HG02642 (cell line): ENCODE measurements around the gene PHYKPL.

ENCODE experiments used
- ATAC-seq: cut with Tn5 transposase; IDR thresholded peaks from one replicate; pipeline ENCODE4 v1.9.1; 2021; ENCODE audit warnings: mild to moderate bottlenecking; ENCODE audit not compliant: unreplicated experiment, poor library complexity

PHYKPL gene

DNA sequence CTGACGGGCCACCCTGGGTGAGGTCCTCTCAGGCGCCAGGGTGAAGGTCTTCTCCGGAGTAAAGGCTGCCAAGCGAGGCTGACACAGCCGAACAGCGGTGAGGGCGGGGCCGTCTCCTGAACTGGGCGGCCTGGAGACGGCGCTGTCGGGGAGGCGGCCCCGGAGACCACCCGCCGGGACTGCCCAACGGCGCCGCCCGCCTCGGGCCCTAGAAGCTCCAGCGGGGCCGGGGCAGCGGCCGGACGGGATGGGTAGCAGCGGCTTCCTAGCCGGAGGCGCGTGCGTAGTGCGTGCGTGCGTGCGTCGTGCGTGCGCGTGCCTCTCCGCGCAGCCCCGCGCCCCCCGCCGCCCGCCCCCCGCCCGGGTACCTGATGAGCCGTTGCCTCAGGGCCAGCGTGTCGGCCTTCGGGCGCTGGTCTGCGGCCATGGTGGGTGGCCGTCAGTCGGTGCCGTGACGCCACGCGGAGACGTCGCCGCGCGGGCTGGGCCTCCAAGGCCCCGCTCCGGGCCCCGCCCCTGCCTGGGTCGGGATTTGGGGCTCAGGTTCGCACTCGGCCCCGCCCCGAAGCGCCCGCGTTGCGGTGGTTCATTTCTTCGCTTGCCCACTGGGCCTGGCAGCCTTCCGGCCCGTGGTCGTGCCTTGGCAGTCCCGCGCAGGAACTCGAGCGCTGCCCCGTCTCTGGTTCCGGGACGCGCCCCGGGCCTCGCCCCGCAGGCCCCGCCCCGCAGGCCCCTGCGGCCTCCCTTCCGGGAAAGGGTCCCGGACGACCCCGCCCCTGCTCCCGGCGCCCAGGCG lies at the start of gene PHYKPL:
Gene PHYKPL, minus strand, starts transcription at position 679 of the 796 bp plus-strand sequence. Its CDS starts 252 bp downstream, at position 427.
- ATAC-seq, result peak; percentile 75

GRCh38 chr5:178282391-178282790 lies 49.8 kb upstream of the PHYKPL start:
- no peak for ATAC-seq

GRCh38 chr5:178281331-178281730 lies 48.7 kb upstream of the PHYKPL start:
- no peak for ATAC-seq

DNA sequence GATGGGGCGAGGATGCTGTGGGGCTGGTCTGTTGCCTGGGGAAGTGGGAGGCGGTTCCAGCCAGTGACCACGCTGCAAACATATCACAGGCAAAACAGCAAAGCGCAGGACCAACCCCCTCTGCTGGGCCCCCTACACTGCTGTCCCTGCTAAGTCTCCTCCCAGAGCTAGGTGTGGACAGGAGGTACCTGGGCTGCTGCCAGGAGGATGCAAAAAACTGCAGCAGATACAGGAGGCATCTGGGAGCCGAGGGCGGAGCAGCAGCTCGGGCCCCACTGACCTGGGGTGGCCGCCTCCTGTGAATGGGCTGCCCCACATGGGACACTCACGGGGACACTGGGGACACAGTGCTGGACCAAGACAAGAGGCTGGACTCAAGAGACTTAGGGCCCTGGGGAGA lies 48.0 kb upstream of the PHYKPL start:
- ATAC-seq, result no peak

GRCh38 chr5:178279723-178280438 lies 47.3 kb upstream of the PHYKPL start:
- no peak for ATAC-seq

GRCh38 chr5:178279026-178279722 lies 46.6 kb upstream of the PHYKPL start:
- ATAC-seq, result no peak

DNA sequence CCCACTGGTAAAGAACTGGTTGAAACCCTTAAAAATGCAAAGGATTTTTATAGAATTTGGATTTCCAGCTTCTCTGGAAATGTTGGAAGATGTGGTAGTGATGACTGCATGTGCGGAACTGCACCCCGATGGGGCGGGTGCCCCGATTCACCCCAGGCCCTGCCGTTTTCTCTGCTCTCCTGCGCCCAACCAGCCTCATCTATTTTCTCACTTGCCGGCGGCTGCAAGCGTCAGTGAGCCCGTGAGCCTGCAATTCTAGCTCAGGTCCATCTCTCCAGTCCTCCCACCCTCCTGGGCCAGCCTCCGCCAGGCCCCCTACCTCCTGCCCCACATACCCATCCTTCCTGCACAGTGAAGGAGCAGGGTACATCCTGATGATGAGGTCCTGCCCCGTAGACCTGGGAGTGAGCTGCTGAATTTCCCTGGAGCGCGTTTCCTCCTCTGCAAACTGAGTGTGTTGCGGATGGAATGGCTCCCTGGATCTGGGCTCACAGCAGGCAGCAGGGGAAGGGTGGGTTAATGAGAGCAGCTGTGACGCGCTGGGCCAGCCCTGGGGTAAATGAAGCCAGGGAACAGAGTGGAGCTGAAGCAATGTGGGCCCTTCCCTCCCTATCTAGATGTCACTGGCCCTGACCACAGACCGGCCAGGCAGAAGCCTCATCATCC lies 45.9 kb upstream of the PHYKPL start:
- ATAC-seq, result no peak

DNA sequence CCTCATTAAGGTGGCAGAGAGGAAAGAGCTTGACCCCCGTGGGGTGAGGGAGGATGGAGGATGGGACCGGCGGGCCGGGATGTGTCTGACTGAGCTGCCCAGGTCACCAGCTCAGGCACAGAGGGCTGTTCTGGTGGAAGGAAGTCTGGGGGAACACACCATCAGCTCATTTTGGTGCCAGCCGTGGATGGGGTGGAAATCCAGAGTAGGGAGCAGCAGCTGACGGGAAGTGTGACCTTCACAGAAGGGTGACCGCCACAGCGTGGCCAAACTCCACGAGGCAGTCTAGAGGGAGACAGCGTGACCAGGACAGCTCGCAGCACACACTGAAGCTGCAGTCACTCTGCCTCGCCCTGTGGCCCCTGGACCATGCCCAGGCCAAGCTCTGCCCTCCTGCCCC lies 45.3 kb upstream of the PHYKPL start:
- ATAC-seq, result no peak

DNA sequence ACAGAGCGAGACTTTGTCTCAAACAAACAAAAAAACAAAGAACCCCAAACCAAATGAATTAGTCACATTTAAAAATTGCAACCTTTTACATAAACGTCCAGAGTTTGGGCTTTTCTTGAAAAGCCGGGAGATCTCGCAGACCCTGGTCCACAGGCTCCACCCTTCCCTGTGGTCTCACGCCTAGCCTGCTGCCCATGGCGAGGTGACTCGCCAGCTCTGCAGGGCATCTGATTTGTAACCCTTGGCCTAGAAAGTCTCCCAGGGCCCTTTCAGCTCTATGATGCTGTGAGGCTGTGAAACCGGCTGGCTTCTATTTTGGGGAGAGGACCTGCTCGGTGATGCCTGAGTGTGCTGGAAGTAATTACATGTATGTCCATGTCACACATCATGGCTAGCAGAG lies 44.7 kb upstream of the PHYKPL start:
- no peak for ATAC-seq

- no peak for ATAC-seq
Observed at GRCh38 chr5:178274781-178275537, 42.4 kb upstream of the PHYKPL start.

DNA sequence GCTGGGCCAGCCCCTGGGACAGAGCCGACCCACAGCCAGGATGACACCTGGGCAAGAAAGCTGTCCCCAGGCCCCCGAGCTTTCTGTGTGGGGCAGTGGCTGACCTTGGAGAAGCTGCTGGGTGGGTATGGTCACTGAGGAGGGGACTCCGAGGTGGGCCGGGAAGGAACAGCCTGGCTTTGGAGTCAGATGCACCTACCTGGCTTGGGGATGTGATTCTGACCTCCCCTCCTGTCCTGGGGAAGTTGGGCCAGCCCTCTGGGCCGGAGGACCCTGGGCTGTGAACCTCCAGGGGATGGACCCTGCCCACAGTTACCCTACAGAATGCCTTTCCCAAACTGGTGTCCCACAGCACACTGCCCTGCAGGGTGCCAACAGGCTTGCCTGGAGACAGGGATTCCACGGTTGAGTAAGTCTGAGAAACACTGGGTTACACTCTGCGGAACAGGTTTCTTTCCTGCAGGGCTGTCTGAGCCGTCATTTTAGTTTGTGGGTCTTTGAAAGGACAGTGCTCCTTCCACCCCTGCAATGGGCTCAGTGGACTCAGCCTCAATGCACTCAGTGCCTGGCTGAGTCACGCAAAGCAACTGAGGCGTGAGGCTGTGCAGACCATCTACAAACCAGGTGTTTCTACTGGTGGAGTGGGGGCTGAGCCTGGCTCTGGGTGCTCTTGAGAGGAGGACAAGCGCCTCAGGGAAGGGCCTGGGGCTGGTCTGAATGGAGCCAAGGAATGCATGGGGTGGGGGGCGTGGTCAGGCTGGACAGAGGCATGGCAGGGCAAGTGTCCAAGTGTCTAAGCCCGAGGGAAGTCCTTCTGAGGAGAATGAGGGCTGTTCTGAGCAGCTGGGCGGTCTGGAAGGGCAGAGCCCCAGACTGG lies 41.3 kb upstream of the PHYKPL start:
- no peak for ATAC-seq

DNA sequence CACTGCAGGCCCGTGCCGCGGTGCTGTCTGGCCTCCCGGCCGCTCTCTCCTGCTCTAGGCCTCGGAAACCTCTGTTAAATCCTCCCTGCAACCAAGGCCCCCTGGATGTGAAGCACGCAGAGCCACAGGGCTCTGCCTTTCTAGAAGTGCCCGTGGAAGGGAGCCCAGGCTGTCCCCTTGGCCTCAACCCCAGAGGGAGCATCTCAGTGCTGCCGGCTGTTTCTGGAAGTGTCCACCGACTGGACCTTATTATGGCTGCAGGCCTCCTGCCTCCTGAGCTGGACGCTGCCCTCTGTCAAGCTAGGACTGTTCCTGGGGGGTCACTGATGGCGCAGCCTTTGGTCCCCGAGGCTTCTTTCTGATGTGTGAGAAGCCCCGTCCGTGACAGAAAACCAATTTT lies 40.4 kb upstream of the PHYKPL start:
- no peak for ATAC-seq

DNA sequence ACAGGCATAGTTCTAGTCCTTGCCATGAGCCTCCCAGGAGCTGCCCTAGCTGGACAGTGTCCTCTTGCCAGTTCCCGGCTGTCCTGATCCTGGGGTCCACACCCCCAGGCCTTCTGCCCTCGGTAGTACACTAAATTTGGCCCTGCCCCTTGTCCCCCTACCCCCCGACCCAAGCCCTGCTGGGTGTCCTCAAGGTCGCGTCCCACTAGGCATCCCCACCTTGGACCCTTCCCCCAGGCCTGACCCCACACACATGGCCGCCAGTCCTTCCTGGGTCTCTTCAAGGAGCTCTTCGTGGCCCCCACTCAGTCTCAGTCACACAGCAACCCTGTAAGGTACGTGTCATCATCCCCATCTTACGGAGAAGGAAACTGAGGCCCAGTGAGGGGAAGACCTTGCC lies 40.0 kb upstream of the PHYKPL start:
- no peak for ATAC-seq

DNA sequence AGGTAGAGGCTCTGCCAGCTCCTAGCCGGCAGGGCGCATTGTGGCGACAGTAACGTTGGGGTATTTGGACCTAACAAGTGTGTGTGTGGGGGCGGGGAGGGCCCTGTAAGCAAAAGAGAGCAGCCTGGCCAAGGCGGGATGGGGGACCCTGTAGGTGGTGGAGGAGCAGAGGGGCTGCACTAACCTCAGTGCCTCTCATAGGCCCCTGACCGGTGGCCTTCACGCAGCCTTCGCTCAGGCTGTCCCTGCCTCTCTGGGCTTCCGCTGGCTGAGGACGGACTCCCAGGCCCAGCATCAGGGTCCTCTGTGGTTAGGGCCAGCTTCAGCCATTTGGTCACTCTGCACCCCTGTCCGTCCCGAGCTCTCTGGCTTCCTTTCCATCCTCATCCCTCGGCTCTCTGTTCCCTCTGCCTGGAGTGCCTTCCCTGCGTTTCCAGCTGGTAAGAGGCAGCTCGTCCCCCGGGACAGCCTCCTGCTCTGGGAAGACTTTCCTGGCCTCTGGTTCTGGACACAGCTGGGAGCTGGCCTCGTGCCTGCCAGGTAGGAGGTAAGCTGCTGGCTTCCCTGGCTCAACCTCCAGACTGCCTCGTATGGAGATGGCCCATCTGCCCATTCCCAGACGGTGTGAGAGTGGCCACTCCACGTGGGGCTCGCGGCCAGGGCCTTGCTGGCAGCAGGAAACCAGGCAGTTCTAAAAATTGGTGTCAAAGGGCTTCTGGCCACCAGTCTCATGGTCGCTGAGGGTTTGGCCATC lies 39.3 kb upstream of the PHYKPL start:
- ATAC-seq, result no peak

DNA sequence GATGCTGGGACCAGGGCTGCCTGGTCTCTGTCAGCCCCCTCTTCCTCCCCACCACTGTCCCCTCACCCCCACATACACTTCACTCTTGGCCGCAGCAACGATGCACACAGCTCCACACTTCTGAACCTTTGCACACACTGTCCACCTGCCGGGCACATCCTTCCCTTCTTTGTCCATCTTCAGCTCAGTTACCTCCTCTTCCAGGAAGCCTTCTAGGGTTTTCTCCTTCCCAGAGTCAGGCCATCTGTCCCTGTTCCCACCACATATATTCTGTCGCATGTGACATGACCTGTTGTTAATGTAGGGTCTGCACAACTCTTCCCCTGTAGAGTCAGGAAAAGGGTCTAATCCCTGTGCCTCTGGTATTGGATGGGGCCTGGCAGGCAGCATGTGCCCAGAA lies 38.6 kb upstream of the PHYKPL start:
- no peak for ATAC-seq

GRCh38 chr5:178269499-178269898 lies 36.9 kb upstream of the PHYKPL start:
- no peak for ATAC-seq

GRCh38 chr5:178267876-178268275 lies 35.3 kb upstream of the PHYKPL start:
- ATAC-seq, result no peak

DNA sequence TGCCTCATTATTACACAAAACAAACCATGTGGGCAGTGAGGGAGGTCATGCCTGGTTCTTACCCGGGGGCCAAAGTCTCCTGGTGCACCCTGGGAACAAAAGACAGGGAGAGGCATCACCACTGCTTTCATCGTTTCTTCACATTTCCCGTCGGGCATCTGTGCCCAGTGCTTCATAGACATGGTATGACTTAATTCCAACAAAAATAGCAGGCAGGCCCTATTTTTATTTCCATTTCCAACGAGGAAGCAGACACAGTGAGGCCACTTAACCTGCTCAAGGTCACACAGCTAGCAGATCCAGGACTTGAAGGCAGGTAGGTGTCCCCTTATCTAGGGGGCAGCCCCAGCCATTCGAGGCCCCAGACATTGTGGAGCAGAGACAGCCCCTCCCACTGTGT lies 34.6 kb upstream of the PHYKPL start:
- no peak for ATAC-seq
